GM12801 (cell line): ENCODE data around the gene BCAS4.

Experiments
- TF ChIP-seq, protein P1 (sequence below): IDR thresholded peaks from one replicate; pipeline ENCODE4 v1.5.1; 2011; ENCODE audit warnings: control low read depth; ENCODE audit not compliant: insufficient read length; ENCODE audit errors: extremely low read depth

BCAS4 gene, protein sequence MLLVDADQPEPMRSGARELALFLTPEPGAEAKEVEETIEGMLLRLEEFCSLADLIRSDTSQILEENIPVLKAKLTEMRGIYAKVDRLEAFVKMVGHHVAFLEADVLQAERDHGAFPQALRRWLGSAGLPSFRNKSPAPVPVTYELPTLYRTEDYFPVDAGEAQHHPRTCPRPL

DNA sequence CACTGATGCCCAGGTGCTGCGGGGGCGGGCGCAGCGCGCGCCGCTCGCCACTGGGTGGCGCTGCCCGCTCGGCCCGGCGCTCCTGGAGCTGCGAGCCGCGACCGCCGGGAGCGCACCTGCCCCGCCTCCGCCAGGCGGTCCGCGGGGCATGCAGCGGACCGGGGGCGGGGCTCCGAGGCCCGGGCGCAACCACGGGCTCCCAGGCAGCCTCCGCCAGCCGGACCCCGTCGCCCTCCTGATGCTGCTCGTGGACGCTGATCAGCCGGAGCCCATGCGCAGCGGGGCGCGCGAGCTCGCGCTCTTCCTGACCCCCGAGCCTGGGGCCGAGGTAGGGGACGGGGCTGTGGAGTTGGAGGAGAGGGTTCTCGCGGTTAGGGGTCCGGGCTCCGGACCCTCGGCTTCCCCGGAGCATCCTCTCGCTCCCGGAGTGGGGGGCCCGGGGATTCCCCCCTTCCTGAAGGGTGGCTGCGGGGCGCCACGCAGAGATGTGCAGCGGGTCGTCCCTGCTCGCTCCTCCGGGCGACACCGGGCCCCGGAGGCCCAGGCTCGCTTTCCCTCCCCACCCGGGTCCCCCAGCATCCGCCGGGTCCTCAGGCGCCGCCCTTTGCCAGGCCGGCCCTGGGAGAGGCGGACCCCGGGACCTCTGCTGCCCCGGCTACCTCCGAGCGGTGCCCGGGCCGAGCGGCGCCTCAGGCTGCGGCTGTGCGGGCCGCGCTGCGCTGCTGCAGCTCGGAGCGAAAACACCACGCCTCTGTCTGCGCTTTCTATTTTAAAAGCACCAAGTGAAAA lies at the start of gene BCAS4:
Gene BCAS4, plus strand, starts transcription at position 216 of the 789 bp plus-strand sequence. Its CDS starts 23 bp downstream, at position 239.
- TF ChIP-seq, protein P1, sequence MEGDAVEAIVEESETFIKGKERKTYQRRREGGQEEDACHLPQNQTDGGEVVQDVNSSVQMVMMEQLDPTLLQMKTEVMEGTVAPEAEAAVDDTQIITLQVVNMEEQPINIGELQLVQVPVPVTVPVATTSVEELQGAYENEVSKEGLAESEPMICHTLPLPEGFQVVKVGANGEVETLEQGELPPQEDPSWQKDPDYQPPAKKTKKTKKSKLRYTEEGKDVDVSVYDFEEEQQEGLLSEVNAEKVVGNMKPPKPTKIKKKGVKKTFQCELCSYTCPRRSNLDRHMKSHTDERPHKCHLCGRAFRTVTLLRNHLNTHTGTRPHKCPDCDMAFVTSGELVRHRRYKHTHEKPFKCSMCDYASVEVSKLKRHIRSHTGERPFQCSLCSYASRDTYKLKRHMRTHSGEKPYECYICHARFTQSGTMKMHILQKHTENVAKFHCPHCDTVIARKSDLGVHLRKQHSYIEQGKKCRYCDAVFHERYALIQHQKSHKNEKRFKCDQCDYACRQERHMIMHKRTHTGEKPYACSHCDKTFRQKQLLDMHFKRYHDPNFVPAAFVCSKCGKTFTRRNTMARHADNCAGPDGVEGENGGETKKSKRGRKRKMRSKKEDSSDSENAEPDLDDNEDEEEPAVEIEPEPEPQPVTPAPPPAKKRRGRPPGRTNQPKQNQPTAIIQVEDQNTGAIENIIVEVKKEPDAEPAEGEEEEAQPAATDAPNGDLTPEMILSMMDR, result no peak

DNA sequence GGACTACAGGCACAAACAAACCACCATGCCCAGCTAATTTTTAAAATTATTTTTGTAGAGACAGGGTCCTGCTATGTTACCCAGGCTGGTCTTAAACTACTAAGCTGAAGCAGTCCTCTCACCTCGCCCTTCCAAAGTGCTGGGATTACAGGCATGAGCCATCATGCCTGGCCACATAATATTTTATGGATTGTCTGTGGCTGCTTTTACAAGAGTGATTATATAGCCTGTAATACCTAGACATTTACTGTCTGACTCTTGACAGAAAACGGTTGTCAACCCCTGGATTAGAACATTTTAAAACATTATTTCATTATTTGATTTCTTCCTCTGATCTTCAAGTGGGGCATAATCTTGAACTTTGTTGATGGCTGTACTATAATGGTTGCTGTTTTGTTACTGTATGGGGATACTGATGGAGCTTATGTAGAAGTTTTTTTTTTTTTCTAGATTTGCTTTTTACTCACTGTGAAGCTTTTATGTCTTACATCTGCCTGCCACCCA lies 49.2 kb upstream of the BCAS4 start:
- TF ChIP-seq, protein P1, result no peak

DNA sequence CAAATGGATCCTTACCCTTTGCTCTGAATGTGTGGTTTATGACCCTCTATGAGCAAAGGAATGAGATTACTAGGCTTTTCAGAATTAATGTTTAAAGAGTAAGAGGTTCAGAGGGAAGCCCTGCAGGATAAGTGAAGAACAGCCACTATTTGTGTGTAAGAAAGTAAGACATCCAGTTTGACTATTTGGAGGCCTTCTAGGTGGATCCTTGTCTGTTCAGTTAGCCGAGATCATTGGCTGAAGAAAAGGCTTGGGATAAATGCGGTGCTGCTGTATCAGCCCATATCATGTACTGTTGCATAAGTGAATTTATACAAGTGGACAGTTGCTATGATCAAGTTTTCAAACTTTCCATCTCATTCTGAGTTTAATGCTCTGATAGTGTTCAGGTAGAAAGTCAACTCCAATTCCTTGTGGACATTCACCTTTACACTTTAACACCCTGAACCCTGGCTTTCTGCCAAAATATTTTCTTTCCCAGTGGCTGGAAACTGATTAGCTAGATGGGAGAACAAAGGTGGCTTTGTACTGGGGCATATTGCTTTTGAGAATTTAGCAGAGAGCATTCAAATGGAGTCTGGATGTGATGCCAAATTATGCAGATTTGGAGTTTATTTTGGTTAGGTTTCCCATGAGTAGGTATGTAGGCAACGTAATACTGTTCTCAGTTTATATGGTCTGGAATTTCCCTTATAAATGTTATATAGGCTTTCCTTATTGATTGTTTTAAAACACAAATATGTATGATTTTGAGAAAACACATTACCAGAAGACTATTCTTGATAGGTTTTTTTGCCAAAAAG lies 48.5 kb upstream of the BCAS4 start:
- TF ChIP-seq, protein P1, result no peak

DNA sequence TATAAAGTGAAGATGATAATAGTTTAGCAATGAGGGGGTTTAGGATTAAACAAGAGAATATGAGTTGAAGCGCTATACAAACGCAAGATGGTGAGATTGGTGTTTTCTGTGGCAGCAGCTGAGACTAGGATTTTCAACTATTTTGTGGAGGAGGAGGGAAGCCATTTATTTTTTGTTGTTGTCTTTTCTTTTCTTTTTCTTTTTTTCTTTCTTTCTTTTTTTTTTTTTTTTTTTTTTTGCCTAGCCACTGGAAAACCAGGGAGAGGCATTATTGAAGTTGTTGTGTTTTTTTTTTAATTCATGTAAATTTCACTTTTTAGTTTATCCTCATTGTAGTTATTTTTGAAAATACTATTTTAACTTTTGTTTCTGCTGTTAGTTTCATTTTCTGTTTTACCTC lies 47.6 kb upstream of the BCAS4 start:
- TF ChIP-seq, protein P1, result no peak

DNA sequence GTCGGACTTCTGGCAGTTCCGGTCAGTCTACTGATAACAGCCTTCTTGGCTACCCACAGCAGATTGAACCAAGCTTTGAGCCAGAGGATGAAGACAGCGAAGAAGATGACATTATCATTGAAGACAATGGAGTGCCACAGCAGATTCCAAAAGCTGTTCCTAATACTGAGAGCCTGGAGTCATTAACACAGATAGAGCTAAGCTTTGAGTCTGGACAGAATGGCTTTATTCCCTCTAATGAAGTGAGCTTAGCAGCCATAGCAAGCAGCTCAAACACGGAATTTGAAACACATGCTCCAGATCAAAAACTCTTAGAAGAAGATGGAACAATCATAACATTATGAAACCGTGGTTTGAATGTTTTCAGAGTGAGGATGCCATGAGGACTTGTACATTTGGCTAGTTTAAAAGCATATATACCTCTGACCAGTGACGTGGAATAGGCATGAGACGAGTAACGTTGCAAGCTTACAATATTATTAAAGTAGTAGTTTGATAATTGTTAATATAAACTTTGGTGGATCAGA lies 44.7 kb upstream of the BCAS4 start:
- TF ChIP-seq, protein P1, result no peak

DNA sequence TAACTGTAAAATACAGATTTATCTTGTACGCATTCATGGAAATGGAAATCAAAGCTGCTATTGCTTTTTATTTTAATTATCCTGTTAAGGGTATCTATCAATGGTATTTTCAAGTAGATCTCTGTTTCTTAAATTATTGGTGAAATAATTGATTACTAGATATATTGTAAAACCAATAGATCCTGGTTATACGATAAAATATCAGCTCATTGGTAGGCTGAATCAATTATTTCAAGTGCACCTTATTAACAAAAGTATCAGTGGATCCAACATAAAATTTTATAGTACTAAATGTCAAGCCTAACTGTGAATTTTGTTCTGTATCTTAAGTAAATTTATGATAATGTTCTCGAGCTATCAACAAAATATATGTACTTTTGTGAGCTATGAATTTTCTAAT lies 41.7 kb upstream of the BCAS4 start:
- TF ChIP-seq, protein P1, result no peak

DNA sequence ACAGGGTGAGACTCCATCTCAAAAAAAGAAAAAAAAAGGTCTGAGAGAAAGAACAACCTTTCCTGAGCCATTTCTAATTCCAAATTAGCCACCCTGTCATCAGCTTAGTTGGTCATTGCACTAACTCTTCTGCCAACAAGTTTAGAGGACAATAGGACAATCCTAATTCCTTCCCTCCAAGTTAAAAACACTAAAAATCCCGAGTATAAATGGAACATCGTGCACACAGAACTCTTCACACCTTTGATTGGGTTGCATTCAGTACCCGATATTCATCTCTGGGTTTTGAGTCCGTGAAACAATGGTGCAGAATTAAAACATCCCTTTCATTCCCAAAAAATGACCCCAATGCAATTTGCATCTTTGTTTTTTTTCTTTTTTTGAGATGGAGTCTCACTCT lies 40.4 kb upstream of the BCAS4 start:
- TF ChIP-seq, protein P1, result no peak
